NCI-H1436 treated with DMSO at 0.1 percent for 48 hours (cell line): ENCODE results near the gene KLHDC7B.

Experiments
- DNase-seq: peaks from one replicate; lab custom pipeline; 2025; lab: John Stamatoyannopoulos, UW

The KLHDC7B gene

DNA sequence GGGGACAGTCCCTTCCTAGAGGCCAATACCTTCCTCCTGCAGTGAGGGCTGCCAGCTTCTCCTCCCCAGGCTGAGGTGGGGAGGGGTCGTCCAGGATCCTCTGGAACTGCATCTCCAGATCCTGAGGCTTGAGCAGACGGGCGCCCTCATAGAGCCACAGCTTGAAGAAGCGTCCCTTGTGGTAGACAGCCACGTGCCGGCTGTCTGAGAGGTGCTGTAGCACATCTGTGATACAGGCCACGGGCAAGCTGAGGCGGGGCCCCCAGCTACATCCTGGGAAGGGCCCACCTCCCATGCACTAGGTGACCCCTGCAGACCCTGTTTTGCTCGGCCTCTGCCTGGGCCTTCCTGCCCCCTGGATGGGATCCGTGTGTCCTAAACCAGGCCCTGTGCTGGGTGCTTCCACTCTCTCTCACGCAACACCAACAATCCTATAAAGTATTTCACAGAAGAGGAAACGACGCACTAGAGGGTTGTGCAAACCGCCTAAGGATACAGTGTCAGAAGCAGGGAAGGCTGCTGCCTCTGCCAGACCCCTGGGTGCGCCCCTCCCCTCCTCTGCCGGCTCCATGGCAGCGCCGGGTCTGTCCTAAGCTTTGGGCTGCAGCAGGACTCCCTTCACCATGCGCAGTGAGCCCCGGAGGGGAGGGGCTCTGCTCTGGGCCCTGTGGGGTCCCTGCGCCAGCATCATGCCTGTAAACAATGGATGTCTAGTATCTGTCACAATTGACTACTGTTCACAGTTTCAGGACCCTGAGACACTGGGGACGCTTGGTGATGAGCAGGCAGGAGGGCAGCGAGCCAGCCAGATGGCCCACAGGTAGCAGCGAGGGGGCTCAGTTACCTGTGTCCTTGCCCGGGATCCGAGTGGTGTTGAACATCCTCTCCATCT lies 28.0 kb downstream of the KLHDC7B start:
- no peak for DNase-seq

DNA sequence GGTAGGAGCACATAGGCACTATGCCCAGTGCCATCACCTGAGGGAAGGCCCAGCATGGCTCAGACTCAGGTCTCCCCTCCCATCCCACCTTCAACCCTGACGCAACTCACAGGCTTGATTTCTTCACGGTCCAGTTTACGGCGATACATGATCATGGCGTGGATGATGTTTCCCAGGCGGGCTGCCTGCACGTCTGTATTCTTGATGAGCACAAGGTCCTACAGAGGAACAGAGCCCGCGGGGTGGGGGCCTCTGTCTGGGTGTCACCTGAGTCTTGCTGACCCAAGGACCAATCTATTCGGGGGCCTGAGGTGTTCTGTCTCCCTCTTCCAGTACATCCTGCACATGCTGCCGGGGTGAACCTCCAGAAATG lies 28.7 kb downstream of the KLHDC7B start:
- DNase-seq, result no peak

- DNase-seq, result no peak
Measured at GRCh38 chr22:50575426-50575941, 29.8 kb downstream of the KLHDC7B start.

- no peak for DNase-seq
Measured at GRCh38 chr22:50576070-50576469, 30.4 kb downstream of the KLHDC7B start.

GRCh38 chr22:50576806-50577696 lies 31.4 kb downstream of the KLHDC7B start:
- no peak for DNase-seq

GRCh38 chr22:50577697-50577986 lies 31.9 kb downstream of the KLHDC7B start:
- DNase-seq, result no peak

GRCh38 chr22:50577987-50578775 lies 32.5 kb downstream of the KLHDC7B start, which contains the start of gene CPT1B:
Gene CPT1B, minus strand, starts transcription at chr22:50578427. Its CDS starts 512 bp downstream, at chr22:50577915.
- no peak for DNase-seq

DNA sequence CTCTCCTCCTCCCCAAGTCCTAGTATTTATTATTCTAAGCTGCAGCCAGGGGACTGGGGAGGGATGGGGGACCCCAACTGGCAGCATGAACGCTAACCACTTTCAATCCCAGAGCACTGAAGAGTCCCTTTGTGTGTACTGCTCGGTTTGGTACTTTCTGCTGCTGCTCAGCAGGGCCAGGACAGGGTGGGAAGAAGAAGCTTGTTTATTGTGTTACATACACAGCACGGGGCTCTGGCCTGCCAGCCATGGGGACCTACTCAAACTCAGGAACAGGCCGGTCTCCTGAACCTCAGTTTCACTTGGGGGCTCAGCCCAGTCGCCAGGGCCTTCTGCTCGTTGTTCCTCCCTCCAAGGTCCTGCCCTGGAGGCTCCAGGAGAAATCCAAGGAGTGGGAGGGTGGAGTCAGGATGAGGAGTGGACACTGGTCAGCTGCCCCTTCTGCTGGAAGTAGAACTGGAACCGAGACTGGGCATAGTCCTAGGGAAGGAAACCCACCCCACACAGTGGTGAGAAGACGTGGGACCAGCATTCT lies 33.1 kb downstream of the KLHDC7B start:
- DNase-seq, result no peak

DNA sequence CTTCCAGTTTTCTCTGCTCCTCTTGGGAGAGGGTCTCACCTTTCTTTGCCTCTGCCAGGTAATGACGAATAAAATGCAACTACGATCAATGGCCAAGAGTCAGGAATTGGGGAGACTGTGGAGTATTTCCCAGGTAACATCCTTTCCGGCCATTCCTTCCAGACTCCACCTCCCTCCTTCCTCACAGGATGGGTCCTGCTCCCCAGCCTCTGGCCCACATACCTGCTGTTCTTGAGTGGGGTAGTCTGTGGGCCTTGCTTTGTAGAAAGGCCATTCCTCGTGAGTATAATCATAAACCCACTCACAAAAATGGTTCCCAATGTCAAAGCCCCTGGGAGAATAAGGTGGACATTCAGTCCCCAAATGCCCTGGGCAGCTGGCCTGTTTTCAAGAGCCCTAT lies 34.1 kb downstream of the KLHDC7B start:
- DNase-seq, result no peak

GRCh38 chr22:50581031-50581949 lies 35.6 kb downstream of the KLHDC7B start:
- no peak for DNase-seq

DNA sequence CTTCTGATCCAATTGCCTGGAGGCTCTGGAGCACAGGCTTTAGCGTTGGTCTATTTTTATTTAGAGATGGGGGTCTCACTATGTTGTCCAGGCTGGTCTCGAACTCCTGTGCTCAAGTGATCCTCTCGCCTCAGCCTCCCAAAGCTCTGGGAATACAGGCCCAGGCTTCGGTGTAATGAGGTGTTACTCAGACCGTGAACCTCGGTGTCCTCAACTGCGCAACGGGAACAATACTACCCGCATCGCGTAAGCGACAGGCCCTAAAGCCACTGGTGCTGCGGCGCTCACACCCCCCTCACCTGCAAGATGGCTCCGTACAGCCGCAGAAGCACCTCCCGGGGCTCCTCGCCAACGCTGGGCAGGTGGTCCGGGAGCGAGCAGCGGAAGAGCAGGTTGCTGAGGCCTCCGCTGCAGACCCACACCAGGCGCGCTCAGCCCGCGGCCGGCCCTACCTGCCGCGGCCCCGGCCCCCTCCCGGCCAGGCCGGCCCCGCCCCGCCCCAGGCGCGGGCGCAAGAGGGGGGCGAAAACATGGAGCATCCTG lies 36.3 kb downstream of the KLHDC7B start:
- DNase-seq, result no peak

DNA sequence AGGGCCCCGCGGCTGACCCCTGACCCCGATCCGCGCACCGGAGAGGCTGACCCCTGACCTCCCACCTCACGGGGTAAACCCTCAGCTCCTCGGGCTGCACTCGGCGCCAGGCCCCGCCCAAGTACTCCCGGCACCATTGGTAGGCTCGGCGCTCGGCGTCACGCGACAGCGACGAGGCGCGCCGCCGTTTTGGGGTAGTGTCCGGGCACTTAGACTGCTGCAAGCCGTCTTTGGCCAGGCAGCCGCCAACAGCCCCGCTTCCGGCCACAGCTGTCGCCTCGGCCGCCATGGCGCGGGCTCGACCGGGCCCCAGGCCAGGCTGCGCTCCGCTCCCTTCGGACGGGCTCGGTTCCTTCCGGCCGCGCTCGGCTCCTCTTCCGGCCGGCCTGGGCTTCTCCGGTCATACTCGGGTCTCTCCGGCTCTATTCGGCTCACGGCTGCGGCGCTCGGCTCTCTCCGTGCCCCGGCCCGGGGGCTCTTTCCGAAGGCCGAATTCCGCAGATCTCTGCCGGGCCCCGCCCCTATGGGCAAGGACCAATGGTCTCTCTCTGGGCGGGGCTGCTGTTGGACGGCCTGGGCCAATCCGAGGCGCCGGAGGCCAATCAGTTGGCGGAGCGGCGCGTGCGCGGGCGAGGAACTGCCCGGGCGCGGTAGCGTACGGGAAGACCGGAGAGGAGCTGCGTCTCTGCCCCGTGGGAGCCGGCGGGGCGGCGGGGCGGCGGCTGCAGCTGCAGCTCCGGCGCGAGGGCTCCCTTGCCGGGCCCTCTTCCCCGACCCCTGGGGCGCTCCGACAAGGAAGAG lies 37.0 kb downstream of the KLHDC7B start, which contains the start of gene CHKB:
CHKB (minus strand) TSS at position 357 of the 801 bp plus-strand sequence; CDS start at position 289, 68 bp downstream.
- peak; percentile 93 for DNase-seq

- no peak for DNase-seq
Measured at GRCh38 chr22:50583294-50583861, 37.7 kb downstream of the KLHDC7B start.

GRCh38 chr22:50584106-50585096 lies 38.7 kb downstream of the KLHDC7B start:
- DNase-seq, result no peak

DNA sequence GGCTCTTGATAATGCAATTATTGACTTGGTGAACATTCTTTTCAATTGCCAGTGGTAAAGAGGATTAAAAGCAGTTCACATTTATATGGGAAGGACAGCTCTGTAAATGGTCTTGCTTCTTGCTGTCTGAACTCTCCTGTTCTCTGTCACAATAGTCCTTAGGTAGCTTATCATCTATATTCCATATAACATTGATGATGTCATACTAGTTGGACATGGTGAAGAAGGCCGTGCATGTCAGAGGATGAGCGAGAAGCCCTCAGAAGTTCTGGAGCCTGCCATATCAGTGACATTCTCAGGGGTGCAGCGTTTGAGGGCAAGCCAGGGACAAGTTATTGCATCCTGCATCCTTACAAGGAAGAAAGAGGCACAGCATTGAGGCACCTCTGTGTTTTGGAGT lies 39.5 kb downstream of the KLHDC7B start:
- DNase-seq, result no peak

GRCh38 chr22:50585781-50586180 lies 40.1 kb downstream of the KLHDC7B start:
- no peak for DNase-seq

DNA sequence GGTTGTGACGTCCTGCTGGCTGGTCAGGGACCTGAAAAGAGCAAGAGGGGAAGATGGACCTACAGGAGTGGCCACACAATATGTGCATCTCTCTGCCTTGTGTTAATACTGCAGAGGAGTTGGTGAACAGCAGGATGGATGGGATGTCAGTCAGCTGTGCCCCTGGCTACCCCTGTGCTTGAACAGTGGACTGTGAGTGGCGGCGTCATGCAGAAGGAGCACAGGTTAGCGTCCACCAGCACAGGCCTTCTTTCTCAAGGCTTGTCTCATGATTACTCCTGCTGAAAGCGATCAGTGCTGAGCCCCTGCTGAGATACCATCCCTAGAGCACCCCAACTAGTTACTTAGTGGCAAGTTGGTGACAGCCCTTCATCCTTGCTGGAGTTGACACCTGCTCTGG lies 40.7 kb downstream of the KLHDC7B start:
- DNase-seq, result no peak

DNA sequence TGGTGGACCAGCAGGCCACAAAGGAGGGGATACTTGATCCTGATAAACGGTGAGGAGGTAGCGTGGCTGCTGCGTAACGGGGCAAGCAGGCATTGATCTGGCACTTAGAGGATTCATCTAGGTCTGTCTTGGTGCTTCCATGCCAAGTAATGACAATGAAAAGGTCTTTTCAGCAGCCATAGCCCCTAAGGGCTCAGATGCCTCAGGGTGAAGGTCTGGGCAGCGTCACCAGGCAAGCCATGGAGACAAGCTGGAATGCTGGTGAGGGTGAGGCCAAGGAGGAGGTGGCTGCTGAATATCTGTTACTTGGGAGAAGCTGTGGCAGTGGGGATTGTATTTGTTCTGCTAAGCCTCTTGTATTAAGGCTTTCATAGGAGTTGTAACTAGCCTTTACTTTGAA lies 41.7 kb downstream of the KLHDC7B start:
- DNase-seq, result no peak
